Measurements from ENCODE around the gene LCN6. TPM values are rescaled to one million over a fixed set of nuclear protein-coding genes. Genes with fewer than 3 reads are reported as not detected.

The LCN6 gene
- total and polyA plus RNA-seq, 2 donors: 7.1 TPM; not detected in 1

GRCh38 chr9:136750526-136750925 is 2.2 kb upstream of the LCN6 start:
- WGBS: 77% methylated on average over 2 of the region's 2 CpGs
- Histone ChIP-seq H3K36me3 (ENCODE audit: control insufficient read depth in 2 of 2, insufficient read depth in 2 of 2, low read length in 1 of 2) (no peaks in the 10 kb centered on the region), H3K27ac (ENCODE audit: low read depth in 1 of 2, low read length in 1 of 2) (no peak overlapping the region), H3K9me3 (ENCODE audit: control insufficient read depth in 2 of 2, insufficient read depth in 1 of 2, low read length in 1 of 2) (peaks cover 0 to 18% of the 10 kb centered on the region in 2 donors), H3K27me3 (ENCODE audit: control insufficient read depth in 2 of 2, insufficient read depth in 1 of 2, low read length in 1 of 2) (peaks cover 0 to 8% of the 10 kb centered on the region in 2 donors), H3K4me1 (ENCODE audit: control insufficient read depth in 2 of 2, insufficient read depth in 2 of 2, low read length in 2 of 2) (peaks cover 0 to 6% of the 10 kb centered on the region in 2 donors), H3K4me3 (ENCODE audit: low read length in 2 of 2) (no peak overlapping the region)
- DNase-seq (ENCODE audit: low read depth in 6 of 9, low spot score in 9 of 9): no peak

- Histone ChIP-seq H3K4me1 (ENCODE audit: control insufficient read depth in 2 of 2, insufficient read depth in 2 of 2, low read length in 2 of 2) (peaks cover 0 to 6% of the 10 kb centered on the region in 2 donors), H3K36me3 (ENCODE audit: control insufficient read depth in 2 of 2, insufficient read depth in 2 of 2, low read length in 1 of 2) (no peaks in the 10 kb centered on the region), H3K4me3 (ENCODE audit: low read length in 2 of 2) (no peak overlapping the region), H3K9me3 (ENCODE audit: control insufficient read depth in 2 of 2, insufficient read depth in 1 of 2, low read length in 1 of 2) (peaks cover 0 to 15% of the 10 kb centered on the region in 2 donors), H3K27me3 (ENCODE audit: control insufficient read depth in 2 of 2, insufficient read depth in 1 of 2, low read length in 1 of 2) (peaks cover 0 to 9% of the 10 kb centered on the region in 2 donors), H3K27ac (ENCODE audit: low read depth in 1 of 2, low read length in 1 of 2) (no peak overlapping the region)
- 73% methylated on average over 21 of the region's 21 CpGs for WGBS
- DNase-seq (ENCODE audit: low read depth in 6 of 9, low spot score in 9 of 9): no peak
These were observed 614 bp upstream of the LCN6 start for GRCh38 chr9:136748666-136749611.

- Histone ChIP-seq H3K27ac (ENCODE audit: low read depth in 1 of 2, low read length in 1 of 2) (no peak overlapping the region), H3K4me1 (ENCODE audit: control insufficient read depth in 2 of 2, insufficient read depth in 2 of 2, low read length in 2 of 2) (peaks cover 0 to 12% of the 10 kb centered on the region in 2 donors), H3K27me3 (ENCODE audit: control insufficient read depth in 2 of 2, insufficient read depth in 1 of 2, low read length in 1 of 2) (peaks cover 0 to 15% of the 10 kb centered on the region in 2 donors), H3K9me3 (ENCODE audit: control insufficient read depth in 2 of 2, insufficient read depth in 1 of 2, low read length in 1 of 2) (peaks cover 0 to 5% of the 10 kb centered on the region in 2 donors), H3K36me3 (ENCODE audit: control insufficient read depth in 2 of 2, insufficient read depth in 2 of 2, low read length in 1 of 2) (no peaks in the 10 kb centered on the region), H3K4me3 (ENCODE audit: low read length in 2 of 2) (no peak overlapping the region)
- DNase-seq (ENCODE audit: low read depth in 6 of 9, low spot score in 9 of 9): no peak
- WGBS: 97% methylated on average over 22 of the region's 22 CpGs
These were observed 914 bp downstream of the LCN6 start for GRCh38 chr9:136747161-136748060.

GRCh38 chr9:136746621-136747020 is 1.7 kb downstream of the LCN6 start:
- peaks cover 1 to 20% of the 10 kb centered on the region in 2 donors for H3K4me1 ChIP-seq (ENCODE audit: control insufficient read depth in 2 of 2, insufficient read depth in 2 of 2, low read length in 2 of 2)
- H3K4me3 ChIP-seq (ENCODE audit: low read length in 2 of 2): no peak overlapping the region
- peaks cover 0 to 23% of the 10 kb centered on the region in 2 donors for H3K27me3 ChIP-seq (ENCODE audit: control insufficient read depth in 2 of 2, insufficient read depth in 1 of 2, low read length in 1 of 2)
- 95% methylated on average over 18 of the region's 18 CpGs for WGBS
- H3K27ac ChIP-seq (ENCODE audit: low read depth in 1 of 2, low read length in 1 of 2): no peak overlapping the region
- peaks cover 0 to 4% of the 10 kb centered on the region in 2 donors for H3K9me3 ChIP-seq (ENCODE audit: control insufficient read depth in 2 of 2, insufficient read depth in 1 of 2, low read length in 1 of 2)
- DNase-seq (ENCODE audit: low read depth in 6 of 9, low spot score in 9 of 9): no peak
- no peaks in the 10 kb centered on the region for H3K36me3 ChIP-seq (ENCODE audit: control insufficient read depth in 2 of 2, insufficient read depth in 2 of 2, low read length in 1 of 2)

- Histone ChIP-seq H3K36me3 (ENCODE audit: control insufficient read depth in 2 of 2, insufficient read depth in 2 of 2, low read length in 1 of 2) (no peaks in the 10 kb centered on the region), H3K27ac (ENCODE audit: low read depth in 1 of 2, low read length in 1 of 2) (no peak overlapping the region), H3K27me3 (ENCODE audit: control insufficient read depth in 2 of 2, insufficient read depth in 1 of 2, low read length in 1 of 2) (peaks cover 0 to 28% of the 10 kb centered on the region in 2 donors), H3K4me1 (ENCODE audit: control insufficient read depth in 2 of 2, insufficient read depth in 2 of 2, low read length in 2 of 2) (peaks cover 6 to 25% of the 10 kb centered on the region in 2 donors), H3K9me3 (ENCODE audit: control insufficient read depth in 2 of 2, insufficient read depth in 1 of 2, low read length in 1 of 2) (peaks cover 0 to 6% of the 10 kb centered on the region in 2 donors), H3K4me3 (ENCODE audit: low read length in 2 of 2) (no peak overlapping the region)
- 91% methylated on average over 22 of the region's 22 CpGs for WGBS
- DNase-seq (ENCODE audit: low read depth in 6 of 9, low spot score in 9 of 9): no peak
These were observed 2.2 kb downstream of the LCN6 start for GRCh38 chr9:136746155-136746490.

- Histone ChIP-seq H3K36me3 (ENCODE audit: control insufficient read depth in 2 of 2, insufficient read depth in 2 of 2, low read length in 1 of 2) (no peaks in the 10 kb centered on the region), H3K27me3 (ENCODE audit: control insufficient read depth in 2 of 2, insufficient read depth in 1 of 2, low read length in 1 of 2) (peaks cover 3 to 31% of the 10 kb centered on the region in 2 donors), H3K4me3 (ENCODE audit: low read length in 2 of 2) (no peak overlapping the region), H3K4me1 (ENCODE audit: control insufficient read depth in 2 of 2, insufficient read depth in 2 of 2, low read length in 2 of 2) (peaks cover 8 to 31% of the 10 kb centered on the region in 2 donors), H3K9me3 (ENCODE audit: control insufficient read depth in 2 of 2, insufficient read depth in 1 of 2, low read length in 1 of 2) (peaks cover 0 to 6% of the 10 kb centered on the region in 2 donors), H3K27ac (ENCODE audit: low read depth in 1 of 2, low read length in 1 of 2) (no peak overlapping the region)
- no peak for DNase-seq (ENCODE audit: low read depth in 6 of 9, low spot score in 9 of 9)
- WGBS: 96% methylated on average over 23 of the region's 23 CpGs
These were observed 2.8 kb downstream of the LCN6 start for GRCh38 chr9:136745389-136746154.

GRCh38 chr9:136744773-136745172 is 3.6 kb downstream of the LCN6 start:
- peaks cover 8 to 32% of the 10 kb centered on the region in 2 donors for H3K4me1 ChIP-seq (ENCODE audit: control insufficient read depth in 2 of 2, insufficient read depth in 2 of 2, low read length in 2 of 2)
- WGBS: 88% methylated on average over 18 of the region's 18 CpGs
- no peak overlapping the region for H3K27ac ChIP-seq (ENCODE audit: low read depth in 1 of 2, low read length in 1 of 2)
- H3K4me3 ChIP-seq (ENCODE audit: low read length in 2 of 2): no peak overlapping the region
- H3K27me3 ChIP-seq (ENCODE audit: control insufficient read depth in 2 of 2, insufficient read depth in 1 of 2, low read length in 1 of 2): peaks cover 3 to 31% of the 10 kb centered on the region in 2 donors
- H3K36me3 ChIP-seq (ENCODE audit: control insufficient read depth in 2 of 2, insufficient read depth in 2 of 2, low read length in 1 of 2): no peaks in the 10 kb centered on the region
- DNase-seq (ENCODE audit: low read depth in 6 of 9, low spot score in 9 of 9): no peak
- H3K9me3 ChIP-seq (ENCODE audit: control insufficient read depth in 2 of 2, insufficient read depth in 1 of 2, low read length in 1 of 2): peaks cover 0 to 6% of the 10 kb centered on the region in 2 donors

GRCh38 chr9:136743639-136744211 is 4.6 kb downstream of the LCN6 start:
- H3K27me3 ChIP-seq (ENCODE audit: control insufficient read depth in 2 of 2, insufficient read depth in 1 of 2, low read length in 1 of 2): peaks cover 3 to 33% of the 10 kb centered on the region in 2 donors

More at GRCh38 chr9:136743639-136744211, 4.6 kb downstream of the LCN6 start:
- Histone ChIP-seq H3K36me3 (ENCODE audit: control insufficient read depth in 2 of 2, insufficient read depth in 2 of 2, low read length in 1 of 2) (no peaks in the 10 kb centered on the region), H3K27ac (ENCODE audit: low read depth in 1 of 2, low read length in 1 of 2) (no peak overlapping the region), H3K4me1 (ENCODE audit: control insufficient read depth in 2 of 2, insufficient read depth in 2 of 2, low read length in 2 of 2) (peaks cover 8 to 27% of the 10 kb centered on the region in 2 donors), H3K4me3 (ENCODE audit: low read length in 2 of 2) (no peak overlapping the region), H3K9me3 (ENCODE audit: control insufficient read depth in 2 of 2, insufficient read depth in 1 of 2, low read length in 1 of 2) (peaks cover 0 to 6% of the 10 kb centered on the region in 2 donors)
- DNase-seq (ENCODE audit: low read depth in 6 of 9, low spot score in 9 of 9): no peak
- 92% methylated on average over 16 of the region's 16 CpGs for WGBS

All from thymus (tissue), 11 donors.